Left cardiac atrium (tissue), 4 donors: ENCODE measurements around the gene TXNRD3. TPM values are rescaled to one million over a fixed set of nuclear protein-coding genes. Genes with fewer than 3 reads are reported as not detected.

Experiments
- ATAC-seq, 2 donors: fragments of 200-7000 bp; cut with Tn5 transposase; one replicate each; pipeline ENCODE4 v1.9.1; 2020; ENCODE audit warnings: mild to moderate bottlenecking in 2 of 2, moderate library complexity in 2 of 2
- DNase-seq: peaks from one replicate; pipeline ENCODE4 v3.0.0-alpha.2; 2020
- intact Hi-C, 2 donors: fragments of 100-400 bp; cut with DNase I; formaldehyde crosslinking; loops; one replicate each; pipeline versions ENCODE4 v1.14.1 to v1.15.1; 2022 to 2023
- total RNA-seq, 2 donors: library from RNA; stranded (reverse); fragmentation: NEBNext Ultra II Directional; extraction: Animal tissue kit (Norgen Biotek cat#: 25700); gene quantifications; one replicate each; pipeline ENCODE4 v1.2.1, GENCODE V29; 2021
- donor health status: DM: no; HTN: yes; CAD: no.
- donor health status: DM: no; HTN: yes; CAD: no; lungs with severe emphysema.
- donor health status: DM: yes; HTN: yes; CAD: no.
- donor health status: Dilated cardiomyopathy.

TXNRD3 gene
- total RNA-seq, 2 donors from 2014 or later: 4.0 to 7.3 TPM

GRCh38 chr3:126569390-126569975 is 85.4 kb downstream of the TXNRD3 start:
- ATAC-seq: no peak
- intact Hi-C loops: no loop called here
- no peak for DNase-seq

- no peak for ATAC-seq
- DNase-seq: no peak
- intact Hi-C loops: no loop called here
Observed at GRCh38 chr3:126568776-126569342, 86.1 kb downstream of the TXNRD3 start.

GRCh38 chr3:126567696-126568438 is 87.1 kb downstream of the TXNRD3 start:
- DNase-seq (no peak), ATAC-seq (peak; percentile 49 to 83)
- intact Hi-C loops: no loop called here

GRCh38 chr3:126562737-126563276 is 92.1 kb downstream of the TXNRD3 start:
- DNase-seq: no peak
- no peak for ATAC-seq
- intact Hi-C loops: no loop called here

- intact Hi-C loops: no loop called here
- ATAC-seq (no peak), DNase-seq (no peak)
Observed at GRCh38 chr3:126558336-126559071, 96.4 kb downstream of the TXNRD3 start, which contains the start of gene C3orf22. Gene C3orf22 (minus strand): TSS chr3:126558932. CDS start chr3:126553390, 5,542 bp downstream.

- no peak for DNase-seq
- intact Hi-C loops: no loop called here
- no peak for ATAC-seq
Observed at GRCh38 chr3:126557761-126558160, 97.2 kb downstream of the TXNRD3 start.

GRCh38 chr3:126557415-126557745 is 97.5 kb downstream of the TXNRD3 start:
- no peak for DNase-seq
- no peak for ATAC-seq

More at GRCh38 chr3:126557415-126557745, 97.5 kb downstream of the TXNRD3 start:
- intact Hi-C loops: no loop called here

Other genes with a start within 250 kb of the TXNRD3 start
- gene ZXDC, start 179.2 kb downstream of the TXNRD3 start, total RNA-seq: 10 to 100 TPM; 15.7 to 20.7 TPM
- gene UROC1, start 137.4 kb downstream of the TXNRD3 start, total RNA-seq: not detected
- under 1 TPM; 0.60 to 0.74 TPM for gene CHST13, start 131.0 kb downstream of the TXNRD3 start, total RNA-seq
- not detected for gene C3orf22, start 96.2 kb downstream of the TXNRD3 start, total RNA-seq
- 1 to 10 TPM; 7.8 to 7.9 TPM for gene CHCHD6, start 49.1 kb upstream of the TXNRD3 start, total RNA-seq